Astrocyte (in vitro differentiated cells and primary cell): ENCODE measurements around the gene ZBED1. TPM values are rescaled to one million over a fixed set of nuclear protein-coding genes. Genes with fewer than 3 reads are reported as not detected.

Experiments
- DNase-seq: peaks from one replicate; pipeline ENCODE4 v3.0.0-alpha.2; 2010; ENCODE audit warnings: low read depth
- FAIRE-seq: peaks from 2 replicates; lab custom pipeline; 2011; peaks lifted over from hg19 to GRCh38; lab: Jason Lieb, UNC
- H2AFZ ChIP-seq: 2 replicates; pipeline ENCODE4 v1.6.0; 2012; ENCODE audit warnings: low read depth, low read length, inconsistent platforms
- H3K27ac ChIP-seq: 2 replicates; pipeline ENCODE4 v1.5.1; 2011; ENCODE audit warnings: low read depth, low read length, inconsistent platforms
- H3K27me3 ChIP-seq: 2 replicates; pipeline ENCODE4 v1.6.0; 2011; ENCODE audit warnings: low read length, inconsistent platforms; ENCODE audit not compliant: insufficient read depth
- H3K36me3 ChIP-seq: 2 replicates; pipeline ENCODE4 v1.5.1; 2011; ENCODE audit warnings: low read length, inconsistent platforms; ENCODE audit not compliant: insufficient read depth
- H3K4me1 ChIP-seq: 2 replicates; pipeline ENCODE4 v1.5.1; 2011; ENCODE audit warnings: low read length, inconsistent platforms; ENCODE audit not compliant: insufficient read depth
- H3K4me2 ChIP-seq: 2 replicates; pipeline ENCODE4 v1.6.0; 2012; ENCODE audit warnings: low read length, inconsistent platforms
- H3K4me3 ChIP-seq: 2 replicates; pipeline ENCODE4 v1.5.1; 2011; ENCODE audit warnings: low read depth, mild to moderate bottlenecking, low read length, inconsistent platforms; ENCODE audit not compliant: insufficient read depth
- H3K79me2 ChIP-seq: 2 replicates; pipeline ENCODE4 v1.6.0; 2012; ENCODE audit warnings: mild to moderate bottlenecking, low read length, inconsistent platforms; ENCODE audit not compliant: insufficient read depth
- H3K9ac ChIP-seq: 2 replicates; pipeline ENCODE4 v1.6.0; 2012; ENCODE audit warnings: mild to moderate bottlenecking, low read length, inconsistent platforms
- H3K9me3 ChIP-seq: 2 replicates; pipeline ENCODE4 v1.5.1; 2012; ENCODE audit warnings: low read depth, mild to moderate bottlenecking, low read length, inconsistent platforms; ENCODE audit not compliant: insufficient read depth
- H4K20me1 ChIP-seq: 2 replicates; pipeline ENCODE4 v1.6.0; 2012; ENCODE audit warnings: low read length, inconsistent platforms; ENCODE audit not compliant: insufficient read depth
- H3K27ac Mint-ChIP-seq: one replicate; pipeline ENCODE4 v1.8.0; 2021; ENCODE audit warnings: mild to moderate bottlenecking, mixed read lengths; ENCODE audit not compliant: unreplicated experiment
- H3K27me3 Mint-ChIP-seq: one replicate; pipeline ENCODE4 v1.8.0; 2021; ENCODE audit warnings: low read depth, mixed read lengths; ENCODE audit not compliant: unreplicated experiment
- H3K36me3 Mint-ChIP-seq: one replicate; pipeline ENCODE4 v1.8.0; 2021; ENCODE audit warnings: low read depth, mixed read lengths; ENCODE audit not compliant: unreplicated experiment
- H3K4me1 Mint-ChIP-seq: one replicate; pipeline ENCODE4 v1.8.0; 2021; ENCODE audit warnings: low read depth, mixed read lengths; ENCODE audit not compliant: unreplicated experiment
- H3K4me3 Mint-ChIP-seq: one replicate; pipeline ENCODE4 v1.8.0; 2021; ENCODE audit warnings: mild to moderate bottlenecking, moderate library complexity, mixed read lengths; ENCODE audit not compliant: unreplicated experiment
- H3K9me3 Mint-ChIP-seq: one replicate; pipeline ENCODE4 v1.8.0; 2021; ENCODE audit warnings: mild to moderate bottlenecking, mixed read lengths; ENCODE audit not compliant: unreplicated experiment
- CTCF ChIP-seq: IDR thresholded peaks from 2 replicates; pipeline ENCODE4 v1.5.1; 2011; ENCODE audit warnings: low read depth, mild to moderate bottlenecking, inconsistent platforms, low read length, moderate library complexity; ENCODE audit not compliant: insufficient read depth
- EZH2 ChIP-seq: IDR thresholded peaks from 2 replicates; pipeline ENCODE4 v1.6.1; 2012; ENCODE audit warnings: mild to moderate bottlenecking, low read length, inconsistent platforms; ENCODE audit not compliant: insufficient read depth
- total RNA-seq: library from RNA; stranded (reverse); gene quantifications from 2 replicates; pipeline ENCODE4 v1.2.1, GENCODE V29; 2021

The ZBED1 gene
- total RNA-seq, 1 donor from 2014 or later: 19.9 TPM

DNA sequence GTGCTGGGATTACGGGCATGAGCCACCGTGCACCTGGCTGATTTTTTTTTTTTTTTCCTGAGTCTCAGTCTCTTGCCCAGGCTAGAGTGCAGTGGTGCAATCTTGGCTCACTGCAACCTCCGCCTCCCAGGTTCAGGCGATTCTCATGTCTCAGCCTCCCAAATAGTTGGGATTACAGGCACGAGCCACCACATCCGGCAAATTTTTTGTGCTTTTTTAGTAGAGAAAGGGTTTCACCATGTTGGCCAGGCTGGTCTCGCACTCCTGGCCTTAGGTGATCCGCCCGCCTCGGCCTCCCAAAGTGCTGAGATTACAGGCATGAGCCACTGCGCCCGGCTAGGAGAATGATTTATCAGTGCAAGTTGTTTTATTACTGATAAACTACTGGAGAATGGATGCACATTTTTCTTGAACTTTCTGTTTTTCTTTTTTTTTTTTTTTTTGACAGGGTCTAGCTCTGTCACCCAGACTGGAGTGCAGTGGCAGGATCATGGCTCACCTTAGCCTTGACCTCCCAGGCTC, 39.7 kb upstream of the ZBED1 start:
- Histone ChIP-seq H3K4me1 (no peaks in the 10 kb centered on the region), H3K36me3 (no peaks in the 10 kb centered on the region), H3K27me3 (peaks cover 11% of the 10 kb centered on the region), H3K9ac (no peak overlapping the region), H4K20me1 (no peaks in the 10 kb centered on the region), H2AFZ (no peak overlapping the region), H3K9me3 (no peaks in the 10 kb centered on the region), H3K79me2 (no peaks in the 10 kb centered on the region), H3K27ac (no peak overlapping the region), H3K4me3 (no peak overlapping the region), H3K4me2 (no peak overlapping the region)
- peaks cover 7% of the 10 kb centered on the region for H3K9me3 Mint-ChIP-seq
- no peaks in the 10 kb centered on the region for H3K27me3 Mint-ChIP-seq
- no peak overlapping the region for H3K4me3 Mint-ChIP-seq
- no peak for TF ChIP-seq CTCF
- no peak for TF ChIP-seq EZH2
- FAIRE-seq (no peak), DNase-seq (no peak)
- no peak overlapping the region for H3K27ac Mint-ChIP-seq
- peaks cover 6% of the 10 kb centered on the region for H3K4me1 Mint-ChIP-seq
- no peaks in the 10 kb centered on the region for H3K36me3 Mint-ChIP-seq

DNA sequence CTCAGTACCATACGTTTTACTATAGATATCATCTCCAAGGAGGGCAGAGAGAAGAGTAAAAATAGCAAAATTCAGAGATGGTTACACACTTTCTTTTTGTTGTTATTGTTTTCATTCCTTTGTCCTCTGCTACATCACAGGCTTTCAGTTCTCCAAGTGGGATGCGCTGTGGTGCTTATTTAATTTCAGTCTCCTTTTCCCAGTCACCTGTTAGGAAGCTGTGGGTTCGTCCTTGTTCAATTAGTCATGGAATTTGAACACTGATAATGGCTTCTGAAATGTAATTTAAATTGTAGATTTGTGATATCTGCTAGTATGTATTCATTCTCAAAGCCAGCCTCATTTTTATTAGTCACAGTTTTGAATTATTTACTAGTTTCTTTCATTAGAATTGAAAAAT, 38.8 kb upstream of the ZBED1 start:
- H3K9me3 Mint-ChIP-seq: peaks cover 2% of the 10 kb centered on the region

More for the DNA sequence above, 38.8 kb upstream of the ZBED1 start:
- Histone ChIP-seq H3K9ac (no peak overlapping the region), H3K4me1 (no peaks in the 10 kb centered on the region), H3K79me2 (no peaks in the 10 kb centered on the region), H2AFZ (no peak overlapping the region), H3K4me3 (no peak overlapping the region), H3K27me3 (peaks cover 11% of the 10 kb centered on the region), H3K36me3 (no peaks in the 10 kb centered on the region), H3K27ac (no peak overlapping the region), H3K4me2 (no peak overlapping the region), H4K20me1 (no peaks in the 10 kb centered on the region), H3K9me3 (no peaks in the 10 kb centered on the region)
- peaks cover 6% of the 10 kb centered on the region for H3K4me1 Mint-ChIP-seq
- H3K27me3 Mint-ChIP-seq: no peaks in the 10 kb centered on the region
- TF ChIP-seq CTCF: no peak
- no peak for TF ChIP-seq EZH2
- FAIRE-seq (no peak), DNase-seq (no peak)
- H3K27ac Mint-ChIP-seq: no peak overlapping the region
- H3K36me3 Mint-ChIP-seq: no peaks in the 10 kb centered on the region
- H3K4me3 Mint-ChIP-seq: no peak overlapping the region
